ELF-1 (cell line): ENCODE data around the gene SCGB3A1.

Experiments
- DNase-seq: peaks from one replicate; pipeline ENCODE4 v3.0.0-alpha.2; 2016; ENCODE audit warnings: low read depth, low spot score

The SCGB3A1 gene

DNA sequence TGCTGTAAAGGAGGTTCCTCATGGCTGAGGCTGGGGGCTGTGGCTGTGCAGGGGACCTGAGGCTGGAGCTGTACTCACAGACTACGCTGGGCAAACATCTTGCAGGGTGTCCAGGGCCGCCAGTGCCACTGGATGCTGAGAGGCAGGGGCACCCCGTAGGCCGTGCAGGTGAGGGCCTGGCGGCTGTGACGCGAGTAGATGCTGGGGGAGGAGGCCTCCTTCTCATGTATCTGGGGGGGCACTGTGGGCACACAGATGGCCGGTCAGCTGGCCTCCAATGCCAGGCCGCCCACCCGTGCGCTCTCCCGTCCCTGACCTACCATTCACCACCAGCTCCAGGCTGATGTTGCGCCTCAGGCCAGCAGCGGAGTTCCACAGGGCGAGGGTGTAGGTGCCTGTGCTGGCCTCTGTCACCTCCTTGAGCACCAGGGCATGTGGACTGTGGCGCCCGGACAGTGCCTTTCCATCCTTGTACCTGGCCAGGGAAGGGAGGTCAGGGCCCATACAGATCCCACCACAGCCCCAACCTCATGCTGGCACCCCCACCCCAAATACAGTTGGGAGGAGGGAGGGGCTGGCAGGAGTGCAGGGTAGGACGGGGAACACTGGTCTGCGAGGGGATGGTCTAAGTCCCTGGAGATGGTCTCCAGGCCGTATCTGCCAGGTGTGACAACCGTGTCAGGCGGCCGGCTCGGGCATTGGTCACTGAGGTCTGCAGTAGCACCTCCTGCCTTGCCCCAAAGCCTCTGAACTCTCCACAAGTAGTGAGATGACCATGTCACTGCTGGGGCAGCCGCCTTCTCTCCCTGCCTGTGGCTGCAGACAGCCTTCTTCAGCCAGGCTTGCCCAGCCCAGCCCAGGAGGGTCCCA lies 34.7 kb upstream of the SCGB3A1 start:
- DNase-seq, result no peak

DNA sequence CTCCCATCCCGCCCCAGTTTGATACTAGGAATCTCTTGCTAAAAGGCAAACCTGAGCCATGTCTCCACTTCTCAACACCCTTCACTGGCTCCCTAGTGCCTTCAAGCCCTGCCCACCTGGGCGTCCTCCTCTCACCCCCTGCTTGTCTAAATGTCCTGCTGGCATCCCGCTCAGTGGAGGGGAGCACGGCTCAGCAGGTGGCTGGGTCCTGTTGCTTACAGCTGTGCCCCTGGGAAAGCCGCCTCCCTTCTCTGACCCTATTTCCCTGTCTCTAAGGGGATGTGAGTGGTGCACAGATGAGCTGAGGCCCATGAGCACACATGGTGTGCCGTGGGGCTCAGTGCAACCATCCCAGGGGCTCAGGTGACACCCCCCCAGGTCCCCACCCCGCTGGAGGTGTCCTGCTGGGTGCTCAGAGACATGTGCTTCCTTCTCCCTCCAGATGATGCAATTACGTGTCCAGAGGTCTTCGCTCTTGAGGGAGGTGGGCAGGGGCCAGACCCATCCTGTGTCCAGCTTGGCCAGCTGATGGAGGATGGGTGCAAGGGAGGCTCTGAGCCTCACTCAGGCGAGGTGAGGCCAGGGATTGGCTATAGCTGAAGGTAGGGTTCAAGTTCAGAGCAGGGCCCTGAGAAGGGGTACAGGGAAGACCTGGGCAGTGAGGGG lies 34.0 kb upstream of the SCGB3A1 start:
- no peak for DNase-seq

DNA sequence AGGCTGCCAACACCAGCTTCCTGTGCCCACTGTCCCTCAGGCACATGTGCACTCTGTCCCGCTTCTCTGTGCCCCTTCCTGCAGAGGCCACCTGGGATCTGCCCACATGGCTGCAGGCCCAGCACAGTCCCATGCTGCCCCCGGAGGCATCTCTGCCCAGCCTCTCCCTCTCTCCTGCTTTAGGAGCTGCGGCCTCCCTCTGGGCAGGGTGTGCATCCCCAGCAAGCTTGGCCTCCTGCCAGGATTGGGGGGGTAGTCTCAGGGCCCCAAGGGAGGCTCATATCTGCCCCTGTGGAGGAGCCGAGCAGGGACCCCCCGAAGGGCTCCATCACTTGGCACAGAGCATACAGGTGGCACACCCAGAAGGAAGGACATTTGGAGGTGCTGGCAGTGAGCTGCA lies 33.3 kb upstream of the SCGB3A1 start:
- no peak for DNase-seq

DNA sequence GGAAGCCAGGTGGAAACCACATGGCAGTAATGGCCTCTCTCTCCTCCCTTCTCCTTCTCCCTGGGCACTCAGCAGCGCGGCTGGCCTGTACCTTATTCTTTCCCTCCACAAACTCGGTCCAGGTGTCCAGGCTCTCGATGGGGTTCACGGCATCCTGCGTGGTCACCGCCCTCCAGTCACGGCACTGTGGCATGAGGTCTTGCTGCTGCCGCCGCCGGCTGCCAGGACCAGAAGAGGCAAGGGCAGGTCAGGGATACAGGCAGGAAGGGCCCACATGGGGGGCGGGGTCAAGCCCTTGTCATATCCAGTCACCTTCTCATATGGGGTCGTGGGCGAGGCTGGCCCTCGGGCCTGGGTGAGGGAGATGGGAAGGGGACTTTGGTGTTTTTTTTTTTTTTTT lies 32.5 kb upstream of the SCGB3A1 start:
- no peak for DNase-seq

DNA sequence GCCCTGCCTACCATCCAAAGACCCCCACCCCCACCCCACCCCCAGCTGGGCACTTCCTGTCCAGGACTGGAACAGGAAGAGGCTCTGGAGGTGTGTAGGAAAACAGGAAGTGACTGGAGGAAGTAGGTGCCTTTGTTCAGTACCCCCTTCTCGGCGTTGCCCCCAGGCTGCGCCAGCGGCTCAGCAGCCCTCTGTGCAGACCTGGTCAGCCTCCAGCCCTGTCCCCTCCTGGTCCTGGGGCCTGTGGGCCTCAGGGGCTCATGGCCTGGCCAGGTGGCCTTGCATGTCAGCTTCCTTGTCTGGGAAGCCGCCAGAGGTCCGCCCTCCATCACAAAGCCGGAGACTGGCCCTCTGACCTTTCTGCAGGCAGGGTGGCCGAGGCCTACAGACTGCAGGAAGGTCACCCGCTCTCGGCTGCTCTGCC lies 32.1 kb upstream of the SCGB3A1 start:
- no peak for DNase-seq

DNA sequence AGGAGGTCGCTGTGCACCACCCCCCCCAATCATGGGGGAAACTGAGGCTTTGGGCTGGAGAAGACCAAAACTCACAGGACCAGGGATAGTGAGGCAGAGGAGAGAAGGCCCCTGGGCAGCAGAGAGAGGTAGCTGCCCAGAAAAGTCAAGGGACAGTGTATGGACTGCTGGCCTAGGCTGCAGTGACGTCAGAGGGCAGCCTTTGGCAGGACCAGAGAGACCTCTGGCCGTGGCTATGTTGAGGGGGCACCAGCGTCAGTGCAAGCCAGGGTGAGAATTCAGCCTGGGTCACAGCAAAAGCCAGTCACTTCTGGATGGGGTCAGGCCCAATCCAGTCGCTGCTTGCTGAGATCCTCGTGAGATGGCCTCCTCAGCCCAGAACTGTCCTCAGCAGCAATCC lies 31.6 kb upstream of the SCGB3A1 start:
- no peak for DNase-seq

DNA sequence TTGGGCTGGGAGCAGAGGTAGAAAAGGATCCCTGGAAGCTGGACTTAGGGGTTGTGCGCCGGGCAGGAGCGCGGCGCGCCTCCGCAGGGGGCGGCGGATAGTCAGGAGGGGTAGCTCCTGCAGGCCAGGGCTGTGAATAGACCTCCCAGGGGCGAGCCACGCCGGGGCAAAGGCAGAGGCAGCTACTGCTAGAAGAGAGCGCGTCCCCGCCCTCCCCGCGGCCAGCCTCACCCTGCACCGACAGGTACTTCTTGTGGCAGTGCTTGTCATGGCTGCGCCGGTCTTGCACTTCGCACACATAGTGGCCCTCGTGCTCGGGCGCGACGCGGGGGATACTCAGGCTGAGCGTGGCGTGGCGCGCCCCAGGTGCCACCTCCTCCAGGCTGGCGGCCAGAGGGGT lies 30.0 kb upstream of the SCGB3A1 start:
- peak; percentile 31 for DNase-seq

DNA sequence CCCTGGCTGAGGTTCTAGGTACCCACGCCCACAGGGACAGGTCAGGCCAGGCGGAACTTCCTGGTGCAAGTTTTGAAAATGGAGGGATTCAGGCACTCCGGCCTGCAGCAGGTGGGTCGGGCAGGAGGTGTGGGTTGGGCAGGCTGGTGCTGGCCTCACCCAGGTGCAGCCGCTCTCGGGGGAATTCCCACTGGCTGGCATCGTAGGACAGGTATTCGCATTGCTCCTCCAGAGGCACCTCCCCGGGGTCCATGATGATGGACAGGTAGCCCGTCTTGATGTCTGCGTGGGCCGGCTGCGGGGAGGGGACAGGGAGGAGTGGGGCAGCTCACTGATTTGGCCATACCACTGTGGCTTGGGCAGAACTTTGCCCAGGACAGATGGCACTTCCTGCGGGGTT lies 28.7 kb upstream of the SCGB3A1 start:
- no peak for DNase-seq

DNA sequence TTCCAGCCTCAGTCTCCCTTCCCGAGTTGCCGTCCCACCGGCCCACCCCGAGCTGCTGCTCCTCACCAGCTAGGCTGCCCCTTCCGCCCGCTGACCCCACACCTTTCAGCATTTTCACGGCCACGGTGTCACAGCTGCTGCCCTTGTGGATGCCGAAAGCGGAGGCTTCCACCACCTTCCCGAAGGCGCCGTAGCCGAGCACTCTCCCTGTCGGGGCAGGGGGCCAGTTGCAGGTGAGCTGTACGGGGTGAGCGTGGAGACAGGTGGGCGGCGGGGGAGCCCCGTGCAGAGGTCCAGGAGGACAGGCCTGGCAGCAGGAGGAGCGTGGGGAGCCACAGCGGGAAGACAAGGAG lies 28.2 kb upstream of the SCGB3A1 start:
- DNase-seq, result no peak

DNA sequence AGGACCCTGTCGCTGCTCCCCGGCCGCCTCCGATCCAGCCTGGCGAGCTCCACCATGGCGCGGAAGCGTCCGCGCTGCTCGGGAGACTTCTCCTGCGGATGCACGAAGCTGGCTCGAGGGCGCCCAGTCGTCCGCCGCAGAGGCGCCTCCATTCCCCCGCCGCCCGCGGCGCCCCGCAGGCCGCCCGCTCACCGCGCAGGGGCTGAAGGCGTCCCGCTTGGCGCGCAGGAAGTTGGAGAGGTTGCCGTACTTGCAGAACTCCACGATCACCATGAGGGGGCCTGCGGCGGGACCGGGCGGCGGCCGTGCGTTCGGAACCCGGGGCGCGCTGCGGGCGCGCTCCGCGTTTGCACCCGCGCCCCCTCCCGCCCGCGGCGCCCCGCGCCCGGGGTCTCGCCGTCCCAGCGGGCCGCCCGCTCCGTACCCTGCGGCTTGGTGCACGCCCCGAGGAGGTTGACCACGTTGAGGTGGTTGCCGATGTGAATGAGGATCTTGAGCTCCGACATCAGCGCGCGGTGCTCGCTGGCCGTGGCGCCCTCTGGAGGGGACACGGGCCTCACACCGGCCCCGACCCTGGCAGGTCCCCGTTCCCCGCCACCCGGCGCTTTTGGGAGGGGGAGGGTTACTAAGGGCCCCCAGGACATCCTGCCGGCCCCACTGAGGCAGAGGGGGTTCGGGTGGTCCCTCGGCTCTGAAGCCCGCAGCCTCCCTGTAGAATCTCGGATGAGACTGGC lies 27.7 kb upstream of the SCGB3A1 start:
- peak; percentile 69 for DNase-seq

DNA sequence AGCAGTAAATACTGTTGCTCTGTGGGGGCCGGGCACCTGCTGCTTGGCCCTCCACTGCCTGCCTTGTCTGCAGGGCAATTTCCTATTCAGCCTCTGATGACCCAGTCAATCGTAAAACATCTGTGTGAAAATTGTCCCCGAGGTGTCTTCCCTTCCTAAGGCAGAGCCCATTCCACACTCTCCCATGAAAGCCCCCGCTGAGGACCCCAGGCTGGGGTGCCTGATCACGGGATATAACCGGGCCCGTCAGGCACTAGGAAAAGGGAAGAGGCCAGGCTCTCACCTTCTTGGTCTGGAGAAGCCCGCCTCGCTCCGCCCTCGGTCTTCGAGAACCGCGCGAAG lies 27.2 kb upstream of the SCGB3A1 start:
- DNase-seq, result no peak

DNA sequence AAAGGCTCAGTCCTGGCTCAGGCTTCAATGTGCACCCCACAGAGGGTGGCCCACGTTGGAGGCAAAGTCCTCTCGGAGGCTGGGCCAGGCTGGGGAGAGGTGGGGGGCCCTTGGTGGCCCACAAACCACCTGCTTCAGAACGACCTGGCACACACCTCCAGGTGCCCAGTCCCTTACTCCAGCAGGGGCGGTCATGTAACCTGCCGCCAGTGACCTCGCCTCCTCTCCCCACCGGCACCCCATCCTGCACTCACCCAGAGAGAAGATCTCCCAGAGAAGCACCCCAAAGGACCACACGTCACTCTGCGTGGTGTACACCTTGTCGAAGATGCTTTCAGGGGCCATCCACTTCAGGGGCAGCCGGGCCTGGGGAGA lies 22.5 kb upstream of the SCGB3A1 start:
- no peak for DNase-seq

DNA sequence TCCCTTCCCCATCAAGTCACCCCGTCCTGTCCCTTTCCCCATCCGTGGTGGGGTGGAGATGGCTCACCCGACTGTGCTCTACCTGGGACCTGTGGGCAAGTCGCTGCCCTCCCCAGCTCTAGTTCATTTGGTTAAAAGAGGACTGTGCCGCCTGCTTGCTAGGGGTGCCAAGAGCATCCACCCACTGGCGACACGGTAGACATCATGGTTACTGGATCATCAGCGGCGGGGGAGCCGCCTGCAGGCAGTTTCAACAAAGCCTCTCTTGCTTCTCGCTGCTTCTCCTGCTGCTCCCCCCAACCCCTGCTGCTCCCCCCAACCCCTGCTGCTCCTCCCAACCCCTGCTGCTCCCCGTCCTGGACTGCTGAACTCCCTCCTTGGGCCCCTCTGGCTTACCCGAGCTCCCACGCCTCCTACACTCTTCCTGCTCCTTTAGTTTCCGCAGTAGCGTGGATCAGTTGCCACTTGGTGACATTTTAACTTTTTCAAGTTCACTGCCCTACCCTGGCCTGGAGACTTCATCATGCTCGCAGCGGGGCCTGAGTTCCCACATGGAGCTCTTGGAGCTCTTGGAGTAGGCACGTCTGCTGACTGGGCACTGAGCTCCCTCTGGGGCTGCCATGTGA lies 22.0 kb upstream of the SCGB3A1 start:
- DNase-seq, result no peak

DNA sequence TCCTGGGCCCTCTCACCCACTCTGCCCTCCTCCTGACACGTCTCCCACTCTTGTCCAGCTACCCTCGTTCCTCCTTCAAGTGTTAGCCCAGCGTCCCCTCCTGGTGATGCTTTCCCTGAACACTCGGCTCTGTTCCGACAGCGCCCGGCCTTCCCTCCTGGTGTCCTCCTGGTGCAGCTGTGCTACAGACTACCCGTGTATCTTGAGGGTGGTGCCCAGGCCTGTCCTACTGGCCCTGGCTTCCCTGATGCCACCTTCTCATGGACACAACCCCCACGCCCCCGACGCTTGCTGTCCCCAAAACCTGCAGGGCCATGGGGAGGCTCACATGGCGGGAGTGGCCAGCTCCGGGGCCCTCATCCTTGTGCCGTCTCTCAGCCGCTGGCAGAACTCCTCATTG lies 21.4 kb upstream of the SCGB3A1 start:
- DNase-seq, result no peak

DNA sequence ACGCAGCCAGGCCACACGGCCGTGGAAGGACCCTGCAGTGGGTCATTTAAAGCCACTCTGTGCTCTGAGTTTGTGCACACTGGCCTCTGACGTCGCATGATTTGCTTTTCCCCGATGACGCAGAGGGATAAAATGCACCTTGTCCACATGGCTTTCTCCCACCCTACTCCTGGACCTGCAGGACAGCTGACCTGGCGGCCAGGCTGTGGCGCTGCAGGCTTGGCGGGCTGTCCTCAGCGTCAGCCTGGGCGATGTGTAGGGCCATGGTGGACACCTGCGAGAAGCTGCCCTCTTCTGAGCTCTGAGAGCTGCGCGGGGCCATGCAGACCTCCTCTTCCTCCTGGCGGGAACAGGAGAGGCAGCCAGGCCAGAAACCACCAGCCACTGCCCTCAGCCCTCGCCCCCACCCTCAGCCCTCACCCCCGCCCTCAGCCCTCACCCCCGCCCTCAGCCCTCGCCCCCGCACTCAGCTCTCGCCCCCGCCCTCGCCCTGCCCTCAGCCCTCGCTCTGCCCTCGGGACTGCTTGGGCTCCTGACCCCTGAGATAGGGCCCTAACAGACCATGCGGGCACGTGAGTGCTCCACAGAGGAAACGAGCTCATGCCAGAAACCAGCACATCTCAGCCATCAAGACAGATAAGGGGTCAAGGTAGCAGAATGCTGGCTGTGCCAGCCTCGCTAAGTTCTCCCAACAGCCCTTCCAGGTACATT lies 20.0 kb upstream of the SCGB3A1 start:
- peak; percentile 43 for DNase-seq

DNA sequence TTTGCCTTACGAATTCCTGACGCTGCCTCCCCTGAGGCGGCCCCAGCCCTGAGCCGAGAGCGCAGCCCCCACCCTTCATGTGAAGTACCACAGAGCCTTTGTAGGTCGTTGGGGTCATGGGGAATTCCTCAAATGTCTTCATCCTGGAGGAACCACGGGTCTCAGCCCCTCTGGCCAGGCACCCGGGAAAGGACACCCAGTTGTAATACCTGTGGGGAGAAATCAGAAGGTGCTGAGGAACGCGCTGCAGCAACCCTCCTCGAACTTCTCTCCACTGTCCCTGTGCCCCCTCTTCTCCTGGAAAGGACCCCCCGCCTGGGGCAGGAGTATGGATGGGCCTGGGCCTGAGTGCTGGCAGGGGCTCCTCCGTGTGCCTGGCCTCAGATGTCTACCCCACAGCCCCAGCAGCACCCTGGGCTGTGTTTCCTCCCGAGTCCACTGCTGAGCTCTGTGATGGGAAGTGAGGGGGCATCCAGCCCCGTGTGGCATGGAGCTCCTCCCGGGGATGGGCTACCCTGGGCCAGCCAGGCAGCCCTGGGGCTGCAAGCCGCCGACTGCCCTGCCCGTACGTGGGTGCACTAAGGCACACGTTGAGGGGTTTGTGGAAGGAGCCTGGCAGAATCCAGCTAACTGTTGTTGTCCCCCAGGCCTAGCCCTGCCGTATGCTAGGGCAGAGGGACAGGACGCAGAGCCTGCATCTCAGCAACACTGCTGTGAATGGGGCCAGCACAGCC lies 18.7 kb upstream of the SCGB3A1 start:
- DNase-seq, result no peak

DNA sequence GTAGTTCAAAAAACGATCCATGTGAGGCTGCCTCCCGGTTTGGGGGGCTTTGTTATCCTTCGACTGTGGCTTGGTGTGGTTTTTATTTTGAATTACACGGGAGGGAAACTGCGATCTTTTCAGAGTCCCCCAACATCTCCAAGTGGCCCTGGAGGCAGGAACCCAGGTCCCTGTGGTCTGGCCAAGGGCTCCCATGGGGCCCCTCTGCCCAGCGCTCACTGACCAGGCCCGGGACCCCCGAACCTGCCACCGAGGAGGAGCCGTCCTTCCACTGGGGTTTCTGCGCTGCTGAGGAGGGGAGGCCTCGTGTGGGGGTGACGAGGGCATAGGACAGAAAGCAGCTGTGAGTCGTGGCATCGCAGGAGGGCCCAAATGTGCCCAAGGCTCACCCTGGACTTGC lies 18.1 kb upstream of the SCGB3A1 start:
- DNase-seq, result no peak

DNA sequence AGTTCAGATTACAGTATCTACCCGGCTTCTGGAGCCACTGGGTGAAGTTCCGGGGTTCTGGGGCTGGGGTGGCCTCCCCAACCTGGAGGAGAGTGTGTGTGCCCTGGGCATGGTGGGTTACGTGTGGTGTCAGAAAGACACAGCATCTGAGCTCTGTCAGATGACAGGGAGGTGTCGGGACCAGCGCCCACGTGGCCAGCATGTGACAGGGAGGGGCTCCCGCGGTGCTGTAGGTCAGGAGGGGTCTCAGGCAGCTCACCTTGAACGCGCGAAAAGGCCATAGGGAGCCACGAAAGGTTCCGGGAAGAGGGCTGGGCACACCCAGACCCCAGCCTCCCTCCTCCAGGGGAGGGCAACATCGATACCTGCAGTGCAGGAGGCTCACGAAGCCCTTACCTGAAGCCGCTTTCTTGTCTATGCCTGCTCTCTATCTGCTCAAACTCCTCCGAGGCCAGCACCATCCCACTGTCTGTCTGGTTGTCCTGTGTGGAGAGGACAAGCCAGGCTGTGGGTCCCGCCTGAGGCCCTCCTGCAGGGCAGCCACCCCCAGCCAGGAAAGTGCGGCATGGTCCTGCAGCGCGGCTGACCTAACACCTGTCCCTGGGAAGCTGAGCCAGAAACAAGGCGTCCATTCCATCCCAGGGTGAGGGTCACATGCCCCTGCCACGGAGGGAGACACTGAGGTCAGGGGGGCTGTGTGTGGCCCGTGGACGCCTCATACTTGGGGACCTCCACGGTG lies 17.4 kb upstream of the SCGB3A1 start:
- no peak for DNase-seq

DNA sequence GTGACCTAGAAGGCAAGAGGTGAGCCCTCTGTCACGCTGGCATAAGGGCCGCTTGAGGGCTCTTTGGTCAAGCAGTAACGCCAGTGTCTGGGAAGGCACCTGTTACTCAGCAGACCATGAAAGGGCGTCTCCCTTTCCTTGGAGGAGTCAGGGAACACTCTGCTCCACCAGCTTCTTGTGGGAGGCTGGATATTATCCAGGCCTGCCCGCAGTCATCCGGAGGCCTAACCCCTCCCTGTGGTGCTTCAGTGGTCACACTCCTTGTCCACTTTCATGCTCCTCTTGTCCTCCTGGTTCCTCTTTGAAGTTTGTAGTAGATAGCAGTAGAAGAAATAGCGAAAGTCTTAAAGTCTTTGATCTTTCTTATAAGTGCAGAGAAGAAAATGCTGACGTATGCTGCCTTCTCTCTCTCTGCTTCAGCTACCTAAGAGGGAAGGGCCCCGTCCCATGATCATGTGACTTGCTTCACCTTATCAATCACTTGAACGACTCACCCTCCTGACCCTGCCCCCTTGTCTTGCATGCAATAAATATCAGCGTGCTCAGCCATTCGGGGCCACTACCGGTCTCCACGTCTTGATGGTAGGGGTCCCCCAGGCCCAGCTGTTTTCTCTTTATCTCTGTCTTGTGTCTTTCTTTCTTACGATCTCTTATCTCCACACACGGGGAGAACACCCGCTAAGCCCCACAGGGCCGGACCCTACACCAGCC lies 16.7 kb upstream of the SCGB3A1 start:
- no peak for DNase-seq
